Umbilical cord (tissue), 2 donors: Measurements from ENCODE around the gene FOXP4. TPM values are rescaled to one million over a fixed set of nuclear protein-coding genes. Genes with fewer than 3 reads are reported as not detected.

ENCODE experiments used
- DNase-seq: peaks from one replicate; pipeline ENCODE4 v3.0.0-alpha.2; 2015; ENCODE audit warnings: low spot score
- total RNA-seq: library from RNA; depleted of rRNA; stranded (reverse); fragments of >200 nt; gene quantifications from one replicate; pipeline ENCODE4 v1.2.3, GENCODE V29; 2014; ENCODE audit warnings: low replicate concordance; ENCODE audit not compliant: insufficient read depth

Gene FOXP4
- 0.72 TPM for total RNA-seq

- DNase-seq, result peak; percentile 96
These were observed at the start of gene FOXP4 for GRCh38 chr6:41545703-41546474. Gene FOXP4 (plus strand): TSS chr6:41546381. CDS start chr6:41565761, 19,380 bp downstream.

GRCh38 chr6:41497573-41497972 is 48.6 kb upstream of the FOXP4 start:
- DNase-seq, result no peak

GRCh38 chr6:41497994-41498393 is 48.2 kb upstream of the FOXP4 start:
- DNase-seq, result peak; percentile 40

- DNase-seq, result no peak
These were observed 47.1 kb upstream of the FOXP4 start for GRCh38 chr6:41498968-41499599.

GRCh38 chr6:41500561-41500960 is 45.6 kb upstream of the FOXP4 start:
- no peak for DNase-seq

- DNase-seq, result no peak
These were observed 43.6 kb upstream of the FOXP4 start for GRCh38 chr6:41502566-41502916.

- peak; percentile 37 for DNase-seq
These were observed 43.1 kb upstream of the FOXP4 start for GRCh38 chr6:41502917-41503671.

- DNase-seq, result peak; percentile 37
These were observed 42.2 kb upstream of the FOXP4 start for GRCh38 chr6:41503827-41504465.

GRCh38 chr6:41504466-41505121 is 41.6 kb upstream of the FOXP4 start:
- peak; percentile 30 for DNase-seq

- DNase-seq, result peak; percentile 87
These were observed 40.8 kb upstream of the FOXP4 start for GRCh38 chr6:41505122-41506049.

- DNase-seq, result no peak
These were observed 37.7 kb upstream of the FOXP4 start for GRCh38 chr6:41508479-41508878.

- DNase-seq, result no peak
These were observed 36.6 kb upstream of the FOXP4 start for GRCh38 chr6:41509580-41509979.

GRCh38 chr6:41511443-41512060 is 34.6 kb upstream of the FOXP4 start:
- DNase-seq, result no peak

GRCh38 chr6:41512146-41512701 is 34.0 kb upstream of the FOXP4 start:
- DNase-seq, result no peak

- no peak for DNase-seq
These were observed 30.2 kb upstream of the FOXP4 start for GRCh38 chr6:41515995-41516394.

- no peak for DNase-seq
These were observed 28.1 kb upstream of the FOXP4 start for GRCh38 chr6:41518118-41518517.

GRCh38 chr6:41519305-41519744 is 26.9 kb upstream of the FOXP4 start:
- DNase-seq, result no peak

GRCh38 chr6:41519745-41520699 is 26.2 kb upstream of the FOXP4 start:
- peak; percentile 94 for DNase-seq
